MCF 10A (cell line): ENCODE results near the gene CNTN6. TPM values are rescaled to one million over a fixed set of nuclear protein-coding genes. Genes with fewer than 3 reads are reported as not detected.
A peak's percentile ranks its signal among the peaks of the same experiment; 100 is the strongest.

ENCODE experiments used
- BruUV-seq: library from RNA; stranded (reverse); fragments of 400-500 nt; replicated peaks from 2 replicates; lab custom pipeline; 2021; lab: Mats Ljungman, UMichigan
- CTCF ChIA-PET: fragments of 300-600 bp; sonication (Branson Sonifier 250); formaldehyde crosslinking; extraction: SDS; loops from one replicate; lab custom pipeline; 2021; ENCODE audit warnings: antibody characterized with exemption, inconsistent platforms; lab: Yijun Ruan, JAX
- POLR2A ChIA-PET: fragments of 300-600, 350-650 bp; sonication (Branson Sonifier 250); formaldehyde crosslinking; extraction: SDS; loops from one replicate; lab custom pipeline; 2020; ENCODE audit warnings: antibody characterized with exemption, inconsistent platforms; lab: Yijun Ruan, JAX
- DNase-seq: peaks from one replicate; pipeline ENCODE4 v3.0.0-alpha.2; 2018; ENCODE audit not compliant: unreplicated experiment
- H3K27ac Mint-ChIP-seq: one replicate; pipeline ENCODE4 v1.8.0; 2022; ENCODE audit warnings: mild to moderate bottlenecking, low read depth, mixed read lengths; ENCODE audit not compliant: unreplicated experiment
- H3K27me3 Mint-ChIP-seq: one replicate; pipeline ENCODE4 v1.8.0; 2022; ENCODE audit warnings: mixed read lengths; ENCODE audit not compliant: insufficient read depth, unreplicated experiment
- H3K36me3 Mint-ChIP-seq: one replicate; pipeline ENCODE4 v1.8.0; 2022; ENCODE audit warnings: mild to moderate bottlenecking, moderate library complexity, mixed read lengths; ENCODE audit not compliant: insufficient read depth, unreplicated experiment
- H3K4me1 Mint-ChIP-seq: one replicate; pipeline ENCODE4 v1.8.0; 2022; ENCODE audit warnings: mixed read lengths; ENCODE audit not compliant: insufficient read depth, unreplicated experiment
- H3K4me3 Mint-ChIP-seq: one replicate; pipeline ENCODE4 v1.8.0; 2022; ENCODE audit warnings: mild to moderate bottlenecking, moderate library complexity, mixed read lengths; ENCODE audit not compliant: unreplicated experiment
- H3K9me3 Mint-ChIP-seq: one replicate; pipeline ENCODE4 v1.8.0; 2022; ENCODE audit warnings: mixed read lengths; ENCODE audit not compliant: unreplicated experiment
- intact Hi-C: fragments of 100-400 bp; cut with micrococcal nuclease; formaldehyde crosslinking; loops from 2 replicates; pipeline ENCODE4 v1.14.1; 2022
- total RNA-seq: library from RNA; stranded (reverse); gene quantifications from 2 replicates; pipeline ENCODE4 v1.2.3, GENCODE V29; 2022
- TF ChIP-seq, protein P1 (sequence below): fragments of 200-600 bp; IDR thresholded peaks from one replicate; pipeline ENCODE4 v1.8.0; 2022; ENCODE audit warnings: antibody characterized with exemption, mild to moderate bottlenecking; ENCODE audit not compliant: unreplicated experiment

The CNTN6 gene
- total RNA-seq, 1 experiment from 2014 or later = not detected

DNA sequence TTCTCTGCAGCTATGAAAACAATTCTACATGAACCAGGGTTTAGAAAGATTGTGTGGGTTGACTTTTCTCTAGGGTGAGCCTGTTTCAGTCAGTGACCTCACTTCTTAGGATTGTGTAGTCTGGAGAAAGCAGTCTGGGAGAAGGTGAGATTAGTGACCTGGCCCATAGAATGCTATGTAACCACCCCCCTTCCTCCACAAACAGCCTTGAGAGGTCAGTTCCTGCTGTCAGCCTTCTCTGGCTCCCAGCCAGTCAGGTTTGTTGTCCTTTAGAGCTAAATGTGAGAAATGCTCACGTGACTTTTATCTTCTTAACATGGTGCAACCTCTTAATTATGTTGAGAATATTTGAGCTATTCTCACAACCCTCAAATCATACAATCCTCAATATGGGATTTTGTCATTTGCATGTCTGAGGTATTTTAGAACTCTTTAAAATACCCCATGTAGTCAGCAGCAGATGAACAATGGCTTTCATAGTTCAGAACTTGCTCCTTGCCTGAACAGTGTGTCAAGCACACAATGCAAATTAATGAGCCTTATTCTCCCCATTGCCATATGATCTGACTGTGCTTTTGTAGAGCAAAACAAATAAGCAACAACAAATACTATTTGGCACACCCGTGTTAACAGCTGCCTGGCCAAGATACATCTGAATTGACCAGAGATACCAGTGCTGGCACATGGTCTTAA lies 311.6 kb downstream of the CNTN6 start:
- Mint-ChIP-seq H3K27me3 (no peaks in the 10 kb centered on the region), H3K27ac (no peak overlapping the region)
- CTCF ChIA-PET = interaction anchor here (0.7 kb wide), 1 partner anchor 1067 kb away, joined by 3 read pairs; no protein-coding TSS in a partner anchor

DNA sequence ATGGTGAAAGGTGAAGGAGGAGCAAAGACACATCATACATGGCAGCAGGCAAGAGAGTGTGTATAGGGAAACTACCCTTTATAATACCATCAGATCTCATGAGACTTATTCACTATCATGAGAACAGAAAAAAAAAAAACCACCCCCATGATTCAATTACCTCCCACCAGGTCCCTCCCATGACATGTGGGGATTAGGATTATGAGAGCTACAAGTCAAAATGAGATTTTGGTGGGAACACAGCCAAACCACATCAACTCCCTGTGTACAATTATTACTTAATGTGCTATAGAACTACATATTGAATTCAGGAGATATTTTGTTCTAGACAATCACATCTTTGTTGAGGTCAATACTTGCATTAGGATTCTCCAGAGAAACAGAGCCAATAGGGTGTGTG lies 313.4 kb downstream of the CNTN6 start:
- ChIA-PET CTCF (no interaction called here), POLR2A (no interaction called here)
- no peaks in the 10 kb centered on the region for H3K27me3 Mint-ChIP-seq
- BruUV-seq = no TSS peak
- no peaks in the 10 kb centered on the region for H3K36me3 Mint-ChIP-seq
- peaks cover 14% of the 10 kb centered on the region for H3K4me1 Mint-ChIP-seq
- DNase-seq = no peak
- TF ChIP-seq, protein P1, sequence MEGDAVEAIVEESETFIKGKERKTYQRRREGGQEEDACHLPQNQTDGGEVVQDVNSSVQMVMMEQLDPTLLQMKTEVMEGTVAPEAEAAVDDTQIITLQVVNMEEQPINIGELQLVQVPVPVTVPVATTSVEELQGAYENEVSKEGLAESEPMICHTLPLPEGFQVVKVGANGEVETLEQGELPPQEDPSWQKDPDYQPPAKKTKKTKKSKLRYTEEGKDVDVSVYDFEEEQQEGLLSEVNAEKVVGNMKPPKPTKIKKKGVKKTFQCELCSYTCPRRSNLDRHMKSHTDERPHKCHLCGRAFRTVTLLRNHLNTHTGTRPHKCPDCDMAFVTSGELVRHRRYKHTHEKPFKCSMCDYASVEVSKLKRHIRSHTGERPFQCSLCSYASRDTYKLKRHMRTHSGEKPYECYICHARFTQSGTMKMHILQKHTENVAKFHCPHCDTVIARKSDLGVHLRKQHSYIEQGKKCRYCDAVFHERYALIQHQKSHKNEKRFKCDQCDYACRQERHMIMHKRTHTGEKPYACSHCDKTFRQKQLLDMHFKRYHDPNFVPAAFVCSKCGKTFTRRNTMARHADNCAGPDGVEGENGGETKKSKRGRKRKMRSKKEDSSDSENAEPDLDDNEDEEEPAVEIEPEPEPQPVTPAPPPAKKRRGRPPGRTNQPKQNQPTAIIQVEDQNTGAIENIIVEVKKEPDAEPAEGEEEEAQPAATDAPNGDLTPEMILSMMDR = no peak
- intact Hi-C loops = no loop called here
- H3K4me3 Mint-ChIP-seq = no peak overlapping the region
- no peaks in the 10 kb centered on the region for H3K9me3 Mint-ChIP-seq
- H3K27ac Mint-ChIP-seq = no peak overlapping the region

More for the DNA sequence above, 311.6 kb downstream of the CNTN6 start:
- BruUV-seq = no TSS peak
- DNase-seq = peak; percentile 35
- intact Hi-C loops = no loop called here
- no peaks in the 10 kb centered on the region for H3K9me3 Mint-ChIP-seq
- POLR2A ChIA-PET = interaction anchor here (1.0 kb wide), 1 partner anchor 175 kb away, joined by 3 read pairs; no protein-coding TSS in a partner anchor
- peaks cover 14% of the 10 kb centered on the region for H3K4me1 Mint-ChIP-seq
- TF ChIP-seq, protein P1 = no peak
- no peak overlapping the region for H3K4me3 Mint-ChIP-seq
- H3K36me3 Mint-ChIP-seq = no peaks in the 10 kb centered on the region

DNA sequence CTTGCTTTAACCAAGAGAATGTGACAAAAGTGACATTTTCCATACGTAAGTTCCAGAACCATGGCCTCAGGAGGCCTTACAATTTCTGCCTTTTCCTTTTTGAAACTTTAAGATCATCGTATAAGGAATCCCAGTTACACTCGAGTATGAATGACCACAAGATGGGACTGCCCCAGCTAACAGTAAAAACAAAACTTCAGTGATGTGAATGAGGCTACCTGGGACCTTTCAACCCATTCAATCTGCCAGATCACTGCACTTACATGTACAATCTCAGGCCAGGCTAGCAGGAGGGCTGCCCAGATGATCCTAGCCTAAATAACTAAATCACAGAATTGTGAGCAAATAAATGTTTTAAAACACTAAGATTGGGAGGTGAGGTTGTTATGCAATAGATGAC lies 328.8 kb downstream of the CNTN6 start:
- TF ChIP-seq, protein P1 = no peak
- POLR2A ChIA-PET = no interaction called here
- intact Hi-C loops = no loop called here
- Mint-ChIP-seq H3K9me3 (no peaks in the 10 kb centered on the region), H3K4me1 (no peaks in the 10 kb centered on the region), H3K4me3 (no peak overlapping the region), H3K27me3 (no peaks in the 10 kb centered on the region), H3K27ac (no peak overlapping the region), H3K36me3 (no peaks in the 10 kb centered on the region)
- DNase-seq = no peak
- BruUV-seq = no TSS peak
- CTCF ChIA-PET = no interaction called here

DNA sequence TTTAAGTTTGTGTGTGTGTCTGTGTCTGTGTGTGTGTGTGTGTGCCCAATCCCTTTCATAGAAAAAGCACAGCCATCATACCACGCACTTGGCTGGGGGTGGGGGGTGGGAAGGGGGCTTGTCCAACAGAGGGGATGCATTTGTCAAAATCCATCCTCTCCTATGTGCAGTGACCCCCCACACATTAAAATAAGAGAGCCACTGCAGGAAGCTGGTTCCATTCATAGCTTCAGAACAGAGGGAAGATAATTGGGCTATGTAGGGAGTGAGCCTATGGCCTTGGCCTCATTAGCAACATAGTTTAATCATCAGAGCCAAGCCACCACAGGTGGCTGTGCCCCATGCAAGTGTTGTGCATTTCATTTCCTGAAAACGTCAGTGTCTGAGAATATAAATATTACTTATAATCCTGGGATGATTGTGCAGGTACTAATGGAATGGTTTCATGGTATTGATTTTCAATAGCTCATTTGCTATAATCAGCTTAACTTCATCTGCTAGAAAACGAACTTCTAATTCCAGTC lies 330.8 kb downstream of the CNTN6 start:
- no peak overlapping the region for H3K4me3 Mint-ChIP-seq
- no peaks in the 10 kb centered on the region for H3K9me3 Mint-ChIP-seq
- ChIA-PET CTCF (interaction anchor here (0.6 kb wide), 1 partner anchor 386 kb away, joined by 3 read pairs; no protein-coding TSS in a partner anchor), POLR2A (interaction anchor here (0.6 kb wide), 1 partner anchor 148 kb away, joined by 3 read pairs; no protein-coding TSS in a partner anchor)
- BruUV-seq = no TSS peak
- no peaks in the 10 kb centered on the region for H3K4me1 Mint-ChIP-seq
- H3K27me3 Mint-ChIP-seq = no peaks in the 10 kb centered on the region
- no peak overlapping the region for H3K27ac Mint-ChIP-seq
- intact Hi-C loops = no loop called here
- no peaks in the 10 kb centered on the region for H3K36me3 Mint-ChIP-seq
- TF ChIP-seq, protein P1 = no peak
- no peak for DNase-seq
